ENCODE data around the gene VWF.

DNA sequence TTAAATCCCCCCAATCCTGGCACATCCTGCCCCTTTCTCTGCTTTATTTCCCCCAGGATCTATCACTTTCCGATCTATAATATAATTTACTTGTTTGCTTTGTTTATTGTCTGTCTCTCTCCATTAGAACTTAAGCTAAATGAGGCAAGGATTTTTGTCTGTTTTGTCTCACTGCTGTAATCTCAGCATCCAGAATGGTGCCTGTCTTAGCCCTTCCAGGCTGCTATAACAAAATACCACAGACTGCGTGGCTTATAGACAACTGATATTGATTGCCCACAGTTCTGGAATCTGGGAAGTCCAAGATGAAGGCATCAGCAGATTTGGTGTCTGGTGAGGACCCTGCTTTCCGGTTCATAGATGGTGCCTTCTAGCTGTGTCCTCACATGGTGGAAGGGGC, 65.2 kb downstream of the VWF start:
- TF ChIP-seq, protein P1, sequence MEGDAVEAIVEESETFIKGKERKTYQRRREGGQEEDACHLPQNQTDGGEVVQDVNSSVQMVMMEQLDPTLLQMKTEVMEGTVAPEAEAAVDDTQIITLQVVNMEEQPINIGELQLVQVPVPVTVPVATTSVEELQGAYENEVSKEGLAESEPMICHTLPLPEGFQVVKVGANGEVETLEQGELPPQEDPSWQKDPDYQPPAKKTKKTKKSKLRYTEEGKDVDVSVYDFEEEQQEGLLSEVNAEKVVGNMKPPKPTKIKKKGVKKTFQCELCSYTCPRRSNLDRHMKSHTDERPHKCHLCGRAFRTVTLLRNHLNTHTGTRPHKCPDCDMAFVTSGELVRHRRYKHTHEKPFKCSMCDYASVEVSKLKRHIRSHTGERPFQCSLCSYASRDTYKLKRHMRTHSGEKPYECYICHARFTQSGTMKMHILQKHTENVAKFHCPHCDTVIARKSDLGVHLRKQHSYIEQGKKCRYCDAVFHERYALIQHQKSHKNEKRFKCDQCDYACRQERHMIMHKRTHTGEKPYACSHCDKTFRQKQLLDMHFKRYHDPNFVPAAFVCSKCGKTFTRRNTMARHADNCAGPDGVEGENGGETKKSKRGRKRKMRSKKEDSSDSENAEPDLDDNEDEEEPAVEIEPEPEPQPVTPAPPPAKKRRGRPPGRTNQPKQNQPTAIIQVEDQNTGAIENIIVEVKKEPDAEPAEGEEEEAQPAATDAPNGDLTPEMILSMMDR (IDR thresholded peaks at IDR 0.05), result no peak
- TF ChIP-seq POLR2A (IDR thresholded peaks at IDR 0.05) (no peak), POLR2AphosphoS5 (IDR thresholded peaks at IDR 0.05) (no peak), EP300 (IDR thresholded peaks at IDR 0.05) (no peak)

All from gastroesophageal sphincter (tissue), 3 donors.